Caki2 (cell line): ENCODE results near the gene RNF126. TPM values are rescaled to one million over a fixed set of nuclear protein-coding genes. Genes with fewer than 3 reads are reported as not detected.

ENCODE experiments used
- DNase-seq: peaks from one replicate; pipeline ENCODE4 v3.0.0-alpha.2; 2015; ENCODE audit warnings: low read depth
- in situ Hi-C: cut with HindIII; loops from 2 replicates; pipeline ENCODE4 v1.10.0; 2016; ENCODE audit warnings: low sequenced_read_pairs, low pct_unique_long_range_greater_than_20kb, mixed read lengths
- total RNA-seq: library from RNA; depleted of rRNA; stranded (reverse); fragments of >200 nt; shearing (Covaris generic); gene quantifications from 2 replicates; pipeline ENCODE4 v1.2.3, GENCODE V29; 2014; ENCODE audit warnings: low replicate concordance

The RNF126 gene
- total RNA-seq, 1 experiment from 2014 or later, result 21.3 TPM

DNA sequence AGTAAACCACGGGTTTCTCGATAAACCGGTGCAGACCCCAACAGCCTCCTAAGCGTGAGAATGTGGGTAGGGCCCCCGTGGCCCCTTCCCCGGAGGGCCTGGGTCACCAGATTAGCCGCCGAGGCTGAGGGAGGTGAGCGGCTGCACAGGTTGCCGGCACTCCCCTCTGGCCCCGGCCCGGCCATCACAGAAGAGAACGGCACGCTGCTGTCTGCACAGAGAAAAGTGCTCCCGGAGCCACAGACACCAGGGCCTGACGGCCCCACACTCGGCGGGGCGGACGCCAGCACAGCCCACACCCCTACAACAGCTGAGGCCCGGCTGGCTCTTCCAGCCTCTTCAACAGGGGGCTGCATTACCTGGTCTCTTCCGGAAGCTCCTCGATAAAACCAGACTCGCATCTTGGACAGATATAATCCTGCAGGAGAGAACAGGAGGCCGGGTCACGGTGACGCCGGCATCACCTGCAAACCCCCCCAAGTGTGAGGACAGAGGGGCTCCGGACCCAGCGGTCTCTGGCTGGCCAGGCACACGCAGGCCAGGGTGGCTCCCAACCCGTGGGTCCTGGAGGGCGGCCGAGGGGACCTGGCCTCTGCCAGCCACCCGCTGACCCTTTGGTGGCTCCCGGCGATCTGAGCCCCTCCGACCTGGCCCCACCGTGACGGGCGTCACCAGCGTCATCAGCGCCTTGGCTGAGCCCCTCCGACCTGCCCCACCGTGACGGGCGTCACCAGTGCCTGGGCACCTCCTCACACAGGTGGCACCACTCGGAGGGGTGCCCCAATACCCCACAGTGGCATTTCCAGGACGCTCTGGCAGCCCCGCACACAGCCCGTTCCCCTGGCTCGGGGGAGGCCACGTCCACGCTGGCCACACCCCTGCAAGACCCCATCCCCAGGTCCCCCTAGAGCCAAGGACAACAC is 10.3 kb downstream of the RNF126 start:
- in situ Hi-C loops, result no loop called here
- DNase-seq, result no peak

DNA sequence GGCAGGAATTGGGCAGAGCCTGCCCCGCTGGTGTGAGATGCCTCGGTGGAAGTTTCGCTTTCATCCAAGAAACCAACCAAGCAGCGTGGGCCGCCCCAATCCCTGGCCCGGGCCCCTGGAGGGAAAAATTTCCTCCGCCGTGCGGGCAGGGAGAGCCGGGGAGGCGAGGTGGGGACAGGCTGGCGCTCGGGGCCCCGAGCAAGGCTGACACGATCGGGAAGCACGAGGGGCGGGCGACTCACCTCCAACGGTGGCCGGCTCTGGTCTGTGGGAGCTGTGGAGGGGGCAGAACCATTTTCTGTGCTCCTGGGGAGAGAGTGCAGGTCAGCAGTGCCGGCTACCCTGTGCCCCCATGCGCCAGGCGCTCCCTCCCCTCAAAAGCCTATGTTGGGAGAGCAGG is 11.0 kb downstream of the RNF126 start:
- in situ Hi-C loops, result no loop called here
- DNase-seq, result no peak

DNA sequence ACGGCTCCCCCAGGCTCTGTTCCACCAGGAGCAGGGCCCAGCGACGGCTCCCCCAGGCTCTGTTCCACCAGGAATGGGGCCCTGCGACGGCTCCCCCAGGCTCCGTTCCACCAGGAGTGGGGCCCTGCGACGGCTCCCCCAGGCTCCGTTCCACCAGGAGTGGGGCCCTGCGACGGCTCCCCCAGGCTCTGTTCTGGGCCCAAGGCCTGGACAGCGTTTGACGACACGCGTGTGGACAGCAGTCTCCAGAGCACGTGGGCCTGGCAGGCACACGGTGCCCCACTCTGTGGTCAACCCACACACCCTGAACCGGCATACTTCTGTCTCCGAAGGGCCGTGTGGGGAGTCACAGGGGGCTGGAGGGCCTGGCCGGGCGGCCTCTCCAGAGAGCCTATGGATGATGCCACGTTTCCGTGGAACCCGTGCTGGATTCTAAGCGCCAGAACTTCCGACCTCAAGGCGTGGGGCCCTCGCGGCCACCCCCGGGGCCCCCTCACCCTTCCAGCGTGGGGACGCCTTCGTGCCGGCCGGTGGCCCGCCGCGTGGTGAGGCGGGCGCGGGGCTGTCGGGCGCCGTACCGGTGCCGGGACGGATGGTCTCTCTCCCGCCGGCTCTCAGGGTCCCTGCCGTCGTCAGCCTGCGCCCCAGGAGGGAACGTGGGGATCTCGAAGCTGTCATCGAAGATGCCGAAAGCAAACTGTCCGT is 11.7 kb downstream of the RNF126 start:
- DNase-seq, result no peak
- in situ Hi-C loops, result no loop called here

DNA sequence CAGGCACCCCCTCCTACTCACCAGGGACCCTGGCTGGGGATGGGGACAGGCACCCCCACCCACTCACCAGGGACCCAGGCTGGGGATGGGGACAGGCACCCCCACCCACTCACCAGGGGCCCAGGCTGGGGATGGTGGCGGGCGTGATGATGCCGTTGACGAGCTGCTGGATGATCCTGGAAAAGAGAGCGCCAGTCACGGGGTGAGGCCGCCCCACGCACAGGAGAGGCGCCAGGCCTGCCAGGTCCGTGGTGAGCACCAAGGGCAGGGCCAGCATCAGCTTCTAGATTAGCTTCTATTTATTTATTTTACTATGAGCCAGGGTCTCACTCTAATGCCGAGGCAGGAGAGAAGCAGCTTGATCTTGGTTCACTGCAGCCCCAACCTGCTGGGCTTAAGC is 12.9 kb downstream of the RNF126 start:
- in situ Hi-C loops, result no loop called here
- no peak for DNase-seq

DNA sequence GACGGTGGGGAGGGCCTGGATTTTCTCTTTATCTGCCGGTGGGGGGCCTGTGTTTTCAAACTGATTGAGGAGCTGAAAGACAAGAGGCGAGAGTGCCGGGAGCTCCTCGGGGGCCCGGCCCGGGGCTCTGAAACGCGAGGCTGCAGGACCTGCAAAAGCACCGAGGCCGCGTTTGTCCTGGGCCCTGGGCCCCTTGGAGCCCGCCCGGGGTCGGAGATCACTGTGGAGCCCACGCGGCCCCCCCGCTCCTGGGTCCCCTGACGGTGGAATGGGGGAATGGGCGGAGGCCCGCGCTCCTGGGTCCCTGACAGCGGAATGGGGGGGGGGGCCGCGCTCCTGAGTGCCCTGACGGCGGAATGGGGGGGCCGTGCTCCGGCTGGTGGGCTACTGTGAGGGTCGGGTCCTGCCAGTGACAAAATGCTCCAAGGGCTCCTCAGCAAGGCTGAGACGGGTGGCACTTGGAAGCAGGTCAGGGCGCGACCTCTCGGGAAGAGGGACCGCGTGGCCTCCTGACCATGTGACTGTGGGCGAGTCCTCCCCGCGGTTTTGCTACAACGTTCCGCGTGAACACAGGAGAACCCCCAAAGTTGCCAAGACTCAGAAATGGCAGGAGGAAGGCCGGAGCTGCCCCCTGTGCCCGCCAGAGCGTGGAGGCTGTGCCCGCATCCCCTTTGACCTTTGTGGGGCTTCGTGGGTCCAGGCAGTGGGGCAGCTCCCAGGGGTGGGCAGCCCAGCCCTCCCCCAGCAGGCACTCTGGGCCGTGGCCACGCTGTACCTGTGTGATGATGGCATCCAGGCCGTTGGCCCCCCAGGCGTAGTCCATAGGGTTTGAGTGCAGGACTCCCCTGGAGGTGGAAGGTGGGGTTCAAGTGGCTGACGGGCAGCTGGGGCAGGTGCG is 13.9 kb downstream of the RNF126 start:
- in situ Hi-C loops, result no loop called here
- no peak for DNase-seq

DNA sequence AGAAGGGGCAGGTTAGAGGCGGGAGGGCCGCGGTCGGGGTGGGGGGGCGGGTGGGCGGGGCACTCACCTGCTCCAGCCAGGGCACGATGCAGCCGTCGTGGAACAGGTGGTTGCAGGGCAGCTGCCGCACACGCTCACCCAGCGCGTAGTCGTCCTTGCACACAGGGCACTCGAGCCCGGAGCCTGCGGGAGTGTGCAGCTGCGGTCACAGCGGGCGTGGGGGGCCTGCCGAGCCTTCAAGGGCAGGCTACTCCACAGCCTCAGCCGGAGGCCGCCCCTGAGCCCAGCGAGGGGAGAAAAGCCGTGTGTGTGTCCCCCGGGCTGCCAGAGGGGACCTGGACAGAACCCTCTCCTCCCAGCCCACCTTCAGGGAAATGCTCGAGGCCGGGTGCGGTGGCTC is 14.7 kb downstream of the RNF126 start:
- in situ Hi-C loops, result no loop called here
- no peak for DNase-seq

DNA sequence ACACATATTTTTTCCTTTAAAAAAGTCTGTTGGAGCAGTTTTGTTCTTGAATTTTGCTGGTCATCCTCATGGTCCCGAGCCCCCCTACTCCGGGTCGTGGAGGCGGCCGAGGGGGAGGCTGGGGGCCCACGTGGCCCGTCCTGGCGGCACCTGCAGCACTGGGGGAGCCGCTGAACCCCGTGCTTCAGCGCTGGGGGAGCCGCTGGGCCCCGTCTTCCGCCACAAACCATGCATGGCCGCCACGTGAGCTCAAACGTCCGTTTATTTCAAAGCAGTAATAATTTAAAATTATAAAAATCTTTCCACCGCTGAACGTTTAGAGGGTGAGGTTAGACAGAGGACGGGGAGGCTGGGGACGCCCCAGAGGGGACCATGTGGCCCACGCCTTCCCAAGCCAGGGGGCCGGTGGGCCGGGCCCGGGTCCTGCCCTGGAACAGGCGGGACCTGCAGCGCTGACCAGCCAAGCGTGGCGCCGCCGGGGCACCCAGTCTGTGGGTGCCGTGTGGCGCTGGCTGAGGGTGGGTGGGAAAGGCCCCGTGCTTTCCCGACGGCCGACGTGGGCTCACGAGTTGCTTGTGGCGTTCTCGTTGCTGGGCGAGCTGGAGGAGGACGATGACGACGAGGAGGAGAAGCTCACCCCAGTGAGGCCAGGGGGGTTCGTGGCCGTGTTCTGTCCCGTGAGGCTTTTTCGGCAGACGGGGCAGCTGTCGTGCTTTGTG is 15.3 kb downstream of the RNF126 start:
- no peak for DNase-seq
- in situ Hi-C loops, result no loop called here

DNA sequence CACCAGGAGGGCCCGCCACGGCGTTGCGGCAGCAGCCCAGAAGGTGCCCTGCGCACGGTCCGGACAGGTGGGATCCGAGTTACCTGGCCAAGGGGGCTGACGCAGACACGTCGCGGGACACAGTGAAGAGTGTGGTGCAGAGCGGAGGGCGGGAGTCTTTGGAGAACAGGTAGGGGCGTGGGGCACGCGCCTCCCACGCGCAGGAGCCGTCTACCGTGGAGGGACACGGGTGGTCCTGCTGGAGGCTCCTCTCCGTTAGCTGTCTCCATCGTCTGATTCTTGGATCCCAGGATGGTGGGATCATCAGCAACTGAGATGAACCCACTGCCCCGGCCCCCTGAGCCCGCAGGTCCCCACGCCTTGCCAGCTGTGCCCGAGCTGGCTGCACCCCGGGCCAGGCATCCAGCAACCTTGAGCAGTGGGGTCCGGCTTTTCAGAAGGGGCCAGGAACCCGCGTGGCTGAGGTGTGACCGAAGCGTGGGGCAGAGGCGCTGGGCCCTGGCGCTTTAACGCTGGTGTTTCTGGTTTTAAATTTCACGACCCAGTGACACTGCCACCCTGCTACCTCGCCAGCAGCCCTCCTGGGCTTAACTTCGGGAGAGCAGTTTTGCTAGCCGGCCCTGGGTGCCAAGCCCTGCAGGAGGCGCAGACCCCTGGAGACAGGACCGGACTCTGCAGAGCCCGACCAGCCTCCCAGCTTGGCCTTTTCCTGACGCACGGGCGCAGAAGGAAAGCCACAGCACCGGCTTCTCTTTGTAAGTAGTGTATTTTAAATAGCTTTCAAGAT is 16.0 kb downstream of the RNF126 start:
- in situ Hi-C loops, result no loop called here
- DNase-seq, result no peak

DNA sequence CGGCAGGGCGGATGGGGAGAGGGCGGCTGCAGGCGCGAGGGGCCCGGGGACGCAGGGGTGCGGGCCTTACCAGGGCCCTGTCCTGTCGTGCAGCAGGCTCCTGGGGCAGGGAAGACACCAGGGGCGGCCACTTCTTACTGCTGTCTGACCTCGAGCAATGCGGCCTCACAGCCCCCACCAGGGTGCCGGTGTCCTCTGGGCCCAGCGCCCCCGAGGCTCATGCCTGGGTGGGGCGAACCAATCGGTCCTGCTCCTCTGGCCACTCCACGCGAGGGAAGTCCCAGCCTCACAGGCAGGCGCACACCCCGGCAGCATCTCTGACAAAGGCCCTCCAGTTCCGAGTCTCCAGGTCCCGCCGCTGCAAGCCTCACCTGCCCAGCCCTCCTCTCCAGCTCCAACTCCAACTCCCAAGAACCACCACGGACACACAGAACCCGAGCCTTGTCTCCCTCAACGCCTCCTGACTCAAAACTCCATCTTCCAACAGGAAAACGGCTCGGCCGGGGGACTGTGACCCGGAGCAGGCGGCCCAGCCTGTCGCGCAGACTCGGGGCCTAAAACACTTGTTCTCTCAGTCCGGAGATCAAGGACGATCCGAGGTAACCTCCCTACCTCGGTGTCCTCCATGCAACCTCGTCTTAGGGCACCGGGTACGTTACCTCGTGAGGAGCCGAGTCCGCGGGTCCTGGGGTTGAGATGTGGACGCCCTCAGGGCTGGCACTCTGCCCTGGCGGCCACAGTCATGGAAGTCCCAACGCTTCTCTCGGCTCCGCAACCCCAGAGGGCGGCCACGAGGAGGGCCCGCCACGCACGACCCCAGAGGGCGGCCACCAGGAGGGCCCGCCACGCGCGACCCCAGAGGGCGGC is 16.9 kb downstream of the RNF126 start:
- in situ Hi-C loops, result no loop called here
- DNase-seq, result no peak

DNA sequence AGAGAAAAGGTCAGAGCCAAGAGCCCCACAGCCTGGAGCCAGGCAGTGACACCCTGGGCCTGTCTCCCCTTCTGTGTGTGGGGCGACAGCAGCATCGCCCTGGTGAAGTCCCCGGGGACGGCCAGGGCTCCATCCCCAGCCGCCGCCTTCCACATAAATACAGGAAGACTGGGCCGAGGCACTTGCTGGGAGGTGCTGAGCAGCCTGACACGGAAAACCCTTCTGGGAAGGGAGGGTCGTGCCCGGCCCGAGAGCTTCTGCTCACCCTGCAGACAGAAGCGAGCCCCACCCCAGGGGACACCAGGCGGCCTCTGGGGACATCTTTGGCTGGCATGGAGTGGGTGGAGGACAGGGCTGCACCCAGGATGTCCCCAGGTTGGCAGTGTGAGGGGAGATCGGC is 18.2 kb downstream of the RNF126 start:
- no peak for DNase-seq

DNA sequence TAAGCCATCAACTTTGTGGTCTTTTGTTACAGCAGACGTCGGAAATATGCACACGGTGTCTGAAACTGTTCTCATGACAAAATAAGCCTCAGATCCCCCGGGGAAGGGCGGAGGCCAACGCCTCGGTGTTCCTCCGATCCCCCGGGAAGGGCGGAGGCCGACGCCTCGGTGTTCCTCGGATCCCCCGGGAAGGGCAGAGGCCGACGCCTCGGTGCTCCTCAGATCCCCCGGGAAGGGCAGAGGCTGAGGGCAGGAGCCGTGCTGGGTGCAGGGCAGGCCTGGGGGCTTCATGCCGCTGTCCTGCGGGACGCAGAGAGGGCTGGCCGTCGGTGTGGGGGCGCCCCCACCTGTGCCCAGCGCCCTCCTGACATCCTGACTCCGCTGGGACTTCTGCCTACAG is 18.7 kb downstream of the RNF126 start:
- DNase-seq, result no peak
- in situ Hi-C loops, result no loop called here

More for the DNA sequence above, 18.2 kb downstream of the RNF126 start:
- in situ Hi-C loops, result no loop called here

DNA sequence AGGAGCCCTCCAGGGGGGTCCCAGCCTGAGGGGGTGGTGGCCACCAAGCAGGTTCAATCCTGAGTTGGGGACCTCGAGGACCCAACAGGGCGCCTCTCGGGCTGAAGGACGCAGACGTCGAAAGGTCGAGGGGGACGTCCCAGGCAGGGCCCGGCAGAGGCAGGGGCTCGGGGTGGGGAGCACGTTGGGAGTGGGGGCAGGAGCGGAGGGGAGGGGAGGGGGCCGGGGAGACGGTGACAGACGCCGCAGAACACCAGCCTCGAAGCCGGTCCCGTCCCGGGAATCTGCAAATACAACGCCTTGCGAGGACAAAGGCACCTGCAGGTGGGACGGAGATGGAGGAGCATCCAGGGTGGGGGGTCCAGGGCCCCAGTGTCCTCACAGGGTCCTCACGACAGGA is 19.3 kb downstream of the RNF126 start:
- in situ Hi-C loops, result no loop called here
- DNase-seq, result no peak

DNA sequence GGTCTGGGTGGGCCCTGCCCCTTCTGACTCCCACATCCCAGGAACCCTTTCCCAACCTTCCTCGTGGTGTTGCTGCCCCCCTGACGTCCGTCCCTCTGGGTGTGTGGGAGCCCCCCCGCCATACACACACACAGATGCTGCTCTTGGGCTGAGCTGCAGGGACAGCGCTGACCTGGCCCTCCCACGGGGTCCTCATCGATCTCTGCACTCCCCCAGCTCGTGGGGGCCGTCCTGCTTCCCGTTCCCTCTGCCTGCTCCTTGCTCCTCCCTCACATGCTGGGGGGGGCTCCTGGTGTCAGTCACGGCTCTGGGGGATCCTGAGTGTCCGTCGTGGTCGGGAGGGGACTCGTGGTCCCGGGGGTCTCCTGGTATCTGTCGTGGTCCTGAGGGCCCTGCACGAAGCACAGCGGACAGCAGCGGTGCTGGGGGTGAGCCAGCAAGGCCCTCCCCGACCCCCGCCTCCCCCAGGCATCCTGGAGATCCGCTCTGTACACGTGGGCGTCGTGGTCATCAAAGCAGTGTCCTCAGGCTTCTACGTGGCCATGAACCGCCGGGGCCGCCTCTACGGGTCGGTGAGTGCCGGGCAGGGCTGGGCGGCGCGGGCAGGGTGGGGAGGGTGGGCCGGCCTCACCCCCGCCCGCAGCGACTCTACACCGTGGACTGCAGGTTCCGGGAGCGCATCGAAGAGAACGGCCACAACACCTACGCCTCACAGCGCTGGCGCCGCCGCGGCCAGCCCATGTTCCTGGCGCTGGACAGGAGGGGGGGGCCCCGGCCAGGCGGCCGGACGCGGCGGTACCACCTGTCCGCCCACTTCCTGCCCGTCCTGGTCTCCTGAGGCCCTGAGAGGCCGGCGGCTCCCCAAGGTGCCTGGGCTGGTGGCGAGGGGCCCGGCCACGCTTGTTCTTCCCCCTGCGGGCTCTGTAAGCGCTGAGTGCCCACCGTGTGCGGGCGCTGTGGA is 20.0 kb downstream of the RNF126 start:
- in situ Hi-C loops, result no loop called here
- DNase-seq, result no peak

DNA sequence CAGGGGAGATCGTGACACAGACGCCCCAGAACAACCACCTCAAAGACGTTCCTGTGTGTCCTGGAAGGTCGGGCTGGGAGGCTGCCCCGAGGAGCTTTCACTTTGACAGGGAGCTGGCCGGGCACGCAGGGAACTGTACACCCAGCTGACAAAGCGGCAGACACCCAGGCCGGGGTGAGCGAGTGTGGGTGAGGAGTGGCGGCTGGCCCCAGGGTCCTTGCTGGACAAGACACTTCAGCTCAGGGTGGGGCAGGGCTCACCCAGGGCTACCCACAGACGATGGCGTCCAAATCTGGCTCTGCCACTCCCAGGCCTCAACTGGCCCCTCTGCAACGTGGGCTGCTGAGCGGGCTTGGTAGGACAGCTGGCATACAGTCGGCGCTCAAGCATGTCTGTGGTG is 21.3 kb downstream of the RNF126 start:
- in situ Hi-C loops, result no loop called here
- DNase-seq, result no peak

DNA sequence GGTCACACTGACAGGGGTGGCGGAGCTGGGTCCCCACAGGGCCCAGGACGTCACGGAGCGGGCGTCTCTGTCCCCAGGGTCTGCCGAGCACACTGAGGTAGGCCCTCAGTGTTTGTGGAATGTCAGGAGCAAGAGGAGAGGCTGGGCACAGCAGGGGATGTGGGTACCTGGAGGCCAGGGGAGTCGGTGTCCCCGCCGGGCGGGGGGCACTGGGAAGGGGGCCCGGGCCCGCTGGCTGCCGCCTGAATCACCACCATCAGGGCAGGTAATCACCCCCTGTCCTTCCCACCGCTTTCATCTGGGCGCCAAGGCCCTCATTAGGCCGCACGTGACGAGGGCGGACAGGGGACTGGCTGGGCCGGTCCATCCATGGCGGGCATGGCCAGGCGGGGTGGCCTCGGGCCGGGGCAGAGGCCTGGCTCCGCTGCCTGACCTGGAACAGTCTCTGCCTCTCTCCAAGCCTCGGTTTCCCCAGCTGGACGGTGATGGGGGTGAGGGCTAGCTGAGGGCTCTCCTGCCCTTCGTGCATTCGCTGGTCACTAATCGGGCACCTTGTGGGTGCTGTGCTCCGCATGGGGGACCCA is 22.3 kb downstream of the RNF126 start:
- no peak for DNase-seq
- in situ Hi-C loops, result no loop called here
